Epithelial cell of esophagus (primary cell): Measurements from ENCODE around the gene STX4.

ENCODE experiments used
- DNase-seq: peaks from one replicate; pipeline ENCODE4 v3.0.0; 2010; ENCODE audit warnings: low read depth
- H3K4me3 ChIP-seq: 2 replicates; pipeline ENCODE4 v1.5.1; 2011; ENCODE audit warnings: mild to moderate bottlenecking, low read length, control low read depth
- TF ChIP-seq, protein P1 (sequence below): IDR thresholded peaks from 2 replicates; pipeline ENCODE4 v1.5.1; 2011; ENCODE audit warnings: low read depth, mild to moderate bottlenecking, low read length, control low read depth, inconsistent platforms; ENCODE audit not compliant: insufficient read depth; ENCODE audit errors: missing control alignments

STX4 gene

DNA sequence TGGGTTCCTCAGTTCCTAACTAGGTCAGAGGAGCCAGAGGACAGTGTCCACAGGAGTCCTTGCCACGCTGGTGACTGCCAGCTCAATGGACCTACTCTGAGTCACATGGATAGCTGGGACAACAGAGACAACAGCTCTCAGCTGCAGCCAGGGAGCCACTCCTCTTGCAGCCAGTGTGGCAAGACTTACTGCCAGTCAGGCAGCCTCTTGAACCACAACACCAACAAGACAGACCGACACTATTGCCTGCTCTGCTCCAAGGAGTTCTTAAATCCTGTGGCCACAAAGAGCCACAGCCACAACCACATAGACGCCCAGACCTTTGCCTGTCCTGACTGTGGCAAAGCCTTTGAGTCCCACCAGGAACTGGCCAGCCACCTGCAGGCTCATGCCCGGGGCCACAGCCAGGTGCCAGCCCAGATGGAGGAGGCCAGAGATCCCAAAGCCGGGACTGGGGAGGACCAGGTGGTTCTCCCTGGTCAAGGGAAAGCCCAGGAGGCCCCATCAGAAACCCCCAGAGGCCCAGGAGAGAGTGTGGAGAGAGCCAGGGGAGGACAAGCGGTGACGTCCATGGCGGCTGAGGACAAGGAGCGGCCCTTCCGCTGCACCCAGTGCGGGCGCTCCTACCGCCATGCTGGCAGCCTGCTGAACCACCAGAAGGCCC lies 47.5 kb downstream of the STX4 start:
- no peak overlapping the region for H3K4me3 ChIP-seq
- no peak for DNase-seq
- TF ChIP-seq, protein P1, sequence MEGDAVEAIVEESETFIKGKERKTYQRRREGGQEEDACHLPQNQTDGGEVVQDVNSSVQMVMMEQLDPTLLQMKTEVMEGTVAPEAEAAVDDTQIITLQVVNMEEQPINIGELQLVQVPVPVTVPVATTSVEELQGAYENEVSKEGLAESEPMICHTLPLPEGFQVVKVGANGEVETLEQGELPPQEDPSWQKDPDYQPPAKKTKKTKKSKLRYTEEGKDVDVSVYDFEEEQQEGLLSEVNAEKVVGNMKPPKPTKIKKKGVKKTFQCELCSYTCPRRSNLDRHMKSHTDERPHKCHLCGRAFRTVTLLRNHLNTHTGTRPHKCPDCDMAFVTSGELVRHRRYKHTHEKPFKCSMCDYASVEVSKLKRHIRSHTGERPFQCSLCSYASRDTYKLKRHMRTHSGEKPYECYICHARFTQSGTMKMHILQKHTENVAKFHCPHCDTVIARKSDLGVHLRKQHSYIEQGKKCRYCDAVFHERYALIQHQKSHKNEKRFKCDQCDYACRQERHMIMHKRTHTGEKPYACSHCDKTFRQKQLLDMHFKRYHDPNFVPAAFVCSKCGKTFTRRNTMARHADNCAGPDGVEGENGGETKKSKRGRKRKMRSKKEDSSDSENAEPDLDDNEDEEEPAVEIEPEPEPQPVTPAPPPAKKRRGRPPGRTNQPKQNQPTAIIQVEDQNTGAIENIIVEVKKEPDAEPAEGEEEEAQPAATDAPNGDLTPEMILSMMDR, result no peak

DNA sequence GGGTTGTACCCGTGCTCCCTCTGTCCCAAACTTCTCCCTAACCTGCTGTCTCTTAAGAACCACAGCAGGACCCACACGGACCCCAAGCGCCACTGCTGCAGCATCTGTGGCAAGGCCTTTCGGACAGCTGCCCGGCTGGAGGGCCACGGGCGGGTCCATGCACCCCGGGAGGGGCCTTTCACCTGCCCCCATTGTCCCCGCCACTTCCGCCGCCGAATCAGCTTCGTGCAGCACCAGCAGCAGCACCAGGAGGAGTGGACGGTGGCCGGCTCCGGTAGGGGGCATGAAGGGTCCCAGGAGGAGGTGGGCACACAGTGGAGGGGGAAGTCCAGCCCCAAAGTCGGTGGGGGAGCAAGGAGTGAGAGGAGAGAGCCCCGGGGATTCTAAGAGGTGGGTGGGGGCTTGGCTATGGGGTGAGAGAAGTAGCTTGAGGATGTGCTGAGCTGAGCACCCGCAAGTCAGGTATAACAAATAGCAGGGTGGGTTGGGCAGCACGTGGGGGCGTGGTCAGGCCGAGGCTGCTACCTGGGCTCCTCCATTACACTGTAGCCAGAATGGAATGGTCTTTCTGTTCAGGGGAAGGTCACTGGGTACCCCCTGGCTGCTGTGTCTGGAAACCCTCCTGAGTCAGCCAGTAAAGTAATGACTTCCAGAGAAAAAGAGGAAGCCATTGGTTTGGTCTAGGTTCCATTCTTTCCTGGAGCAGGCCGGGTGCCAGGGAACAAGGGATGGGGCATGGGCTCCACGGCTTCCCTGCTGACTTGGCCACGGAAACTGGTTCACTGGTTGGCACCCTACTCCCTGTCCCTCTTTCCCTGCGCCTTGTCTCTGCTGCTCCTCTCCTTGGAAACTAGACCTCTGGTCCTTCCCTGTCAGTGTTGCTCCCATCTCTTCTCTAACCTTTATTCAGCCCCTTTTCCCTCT lies 48.3 kb downstream of the STX4 start:
- DNase-seq, result no peak
- H3K4me3 ChIP-seq, result no peak overlapping the region
- TF ChIP-seq, protein P1, result no peak

DNA sequence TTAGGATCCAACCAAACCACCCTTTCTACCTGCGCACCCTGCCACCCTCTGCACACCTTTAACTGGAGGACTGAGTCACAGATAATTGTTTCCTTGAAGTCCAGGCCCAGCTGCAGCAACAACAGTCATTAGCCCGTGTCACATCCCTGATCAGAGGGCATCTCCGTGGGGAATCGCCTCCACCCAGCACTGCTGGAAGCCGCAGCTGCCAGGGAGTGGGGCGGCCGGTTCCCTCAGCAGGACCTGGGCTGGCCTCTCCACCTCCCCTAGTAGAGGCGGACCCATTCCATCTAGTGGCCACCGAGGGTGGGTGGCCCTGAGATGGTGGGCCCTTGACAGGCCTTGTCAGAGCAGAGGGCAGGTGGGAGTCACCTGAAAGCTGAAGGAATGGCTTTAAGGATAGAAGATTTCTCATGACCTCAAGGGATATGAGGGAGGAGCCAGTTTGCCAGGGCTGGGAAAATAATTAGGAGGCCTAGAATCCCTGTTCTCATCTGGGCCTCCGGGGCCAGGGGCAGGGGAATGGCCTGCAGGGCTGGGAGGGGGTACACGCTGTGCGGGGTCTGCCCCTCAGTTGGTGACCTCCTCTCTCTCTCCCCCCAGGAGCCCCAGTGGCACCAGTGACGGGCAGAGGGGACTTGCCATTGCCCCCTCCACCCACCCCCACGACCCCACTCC lies 49.1 kb downstream of the STX4 start:
- TF ChIP-seq, protein P1, result no peak
- H3K4me3 ChIP-seq, result no peak overlapping the region
- DNase-seq, result no peak

DNA sequence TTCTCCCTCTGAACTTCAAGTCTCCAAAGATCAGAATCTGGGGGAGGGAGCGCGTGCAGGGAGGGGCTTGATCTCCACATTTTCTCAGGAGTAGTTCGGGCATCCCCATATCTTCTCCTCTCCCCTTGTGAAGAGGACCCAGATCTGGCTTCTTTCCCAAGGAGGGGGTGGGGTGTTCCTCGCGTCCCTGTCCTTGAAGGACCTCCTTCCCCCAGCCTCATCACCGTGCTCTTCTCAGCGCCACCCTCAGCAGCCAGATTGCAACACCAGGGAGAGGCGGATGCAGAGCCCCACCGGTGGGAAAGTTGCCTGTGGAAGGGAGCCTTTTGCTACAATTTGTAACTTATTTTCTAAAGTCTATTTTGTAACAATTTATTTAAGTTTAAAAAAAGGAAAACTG lies 49.7 kb downstream of the STX4 start:
- no peak overlapping the region for H3K4me3 ChIP-seq
- DNase-seq, result no peak
- TF ChIP-seq, protein P1, result no peak

DNA sequence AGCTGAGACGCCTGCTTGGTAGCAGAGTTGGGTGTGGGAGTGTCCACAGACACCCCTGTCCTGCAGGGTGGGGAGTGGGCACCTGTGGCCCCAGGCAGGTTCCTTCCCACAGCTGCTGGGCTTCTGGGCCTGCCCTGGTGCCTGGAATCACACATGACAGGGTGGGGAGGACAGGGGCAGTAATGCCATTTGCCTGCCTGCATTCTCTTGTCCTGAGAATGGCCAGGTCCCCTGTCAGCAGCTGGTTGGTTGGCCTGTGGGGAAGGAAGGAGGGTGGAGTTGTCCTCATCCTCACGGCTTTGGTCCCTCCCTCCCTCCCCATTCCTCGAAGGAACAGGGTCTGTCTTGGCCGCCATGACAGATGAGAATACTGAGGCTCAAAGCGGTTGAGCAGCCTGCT lies 50.2 kb downstream of the STX4 start:
- no peak overlapping the region for H3K4me3 ChIP-seq
- TF ChIP-seq, protein P1, result no peak
- DNase-seq, result no peak

DNA sequence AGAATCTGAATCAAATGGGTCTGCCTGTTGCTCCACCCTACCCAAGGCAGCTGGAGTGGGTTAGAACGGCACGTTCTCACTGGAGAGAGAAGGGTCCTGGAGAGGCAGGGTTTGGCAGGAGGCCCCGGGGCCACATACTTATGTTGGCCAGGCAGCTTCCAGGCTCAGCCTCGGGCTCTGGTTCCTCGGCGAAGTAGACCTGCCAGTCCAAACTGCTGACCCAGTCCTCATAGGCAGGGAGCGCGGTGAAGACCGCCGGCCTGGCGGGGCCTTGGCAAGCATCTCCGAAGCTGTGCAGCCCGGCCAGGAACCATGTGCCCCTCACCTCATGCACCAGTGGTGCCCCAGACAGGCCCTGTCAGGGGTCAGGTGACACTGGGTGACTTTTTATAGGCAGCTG lies 50.6 kb downstream of the STX4 start:
- TF ChIP-seq, protein P1, result no peak
- no peak for DNase-seq
- H3K4me3 ChIP-seq, result no peak overlapping the region
